GM23338 (cell line): Measurements from ENCODE around the gene MT1B. TPM values are rescaled to one million over a fixed set of nuclear protein-coding genes. Genes with fewer than 3 reads are reported as not detected.
"Not testable (repeated sequence)": the region's sequence is repeated elsewhere in the genome, so short reads cannot be mapped to it uniquely, and the experiment has no call there.

Experiments used
- ATAC-seq: fragments of 200-7000 bp; cut with Tn5 transposase; 3 replicates; pipeline ENCODE4 v1.9.1; 2020
- DNase-seq: peaks from one replicate; pipeline ENCODE4 v3.0.0-alpha.2; 2015; ENCODE audit warnings: low spot score
- H2AFZ ChIP-seq: fragments of 200-600 bp; sonication (generic); 2 replicates; pipeline ENCODE4 v1.8.0; 2016; ENCODE audit warnings: antibody characterized with exemption, mild to moderate bottlenecking, moderate library complexity
- H3F3A ChIP-seq: fragments of 200-600 bp; sonication (generic); replicated peaks from 2 replicates; pipeline ENCODE4 v1.8.0; 2017; ENCODE audit warnings: antibody characterized with exemption, mixed run types, low read depth
- H3K27ac ChIP-seq: fragments of 200-600 bp; sonication (generic); 2 replicates; pipeline ENCODE4 v1.6.1; 2016; ENCODE audit warnings: low read depth
- H3K27me3 ChIP-seq: fragments of 200-600 bp; sonication (generic); 2 replicates; pipeline ENCODE4 v1.8.0; 2016; ENCODE audit warnings: mild to moderate bottlenecking, mixed run types, moderate library complexity; ENCODE audit not compliant: insufficient read depth
- H3K36me3 ChIP-seq: fragments of 200-600 bp; sonication (generic); 2 replicates; pipeline ENCODE4 v1.8.0; 2016; ENCODE audit warnings: mild to moderate bottlenecking; ENCODE audit not compliant: insufficient read depth
- H3K4me1 ChIP-seq: fragments of 200-600 bp; sonication (generic); 2 replicates; pipeline ENCODE4 v1.8.0; 2016; ENCODE audit warnings: mild to moderate bottlenecking, moderate library complexity; ENCODE audit not compliant: insufficient read depth
- H3K4me2 ChIP-seq: fragments of 200-600 bp; sonication (generic); 2 replicates; pipeline ENCODE4 v1.7.1; 2017; ENCODE audit warnings: mixed run types
- H3K4me3 ChIP-seq: fragments of 200-600 bp; sonication (generic); 2 replicates; pipeline ENCODE4 v1.6.1; 2016; ENCODE audit warnings: mixed run types
- H3K79me2 ChIP-seq: fragments of 200-600 bp; sonication (generic); replicated peaks from 2 replicates; pipeline ENCODE4 v1.8.0; 2017; ENCODE audit warnings: mild to moderate bottlenecking; ENCODE audit not compliant: insufficient read depth
- H3K9me2 ChIP-seq: fragments of 200-600 bp; sonication (generic); 2 replicates; pipeline ENCODE4 v1.8.0; 2017; ENCODE audit not compliant: insufficient read depth
- H4K20me1 ChIP-seq: fragments of 200-600 bp; sonication (generic); replicated peaks from 2 replicates; pipeline ENCODE4 v1.8.0; 2017; ENCODE audit warnings: mild to moderate bottlenecking; ENCODE audit not compliant: insufficient read depth
- H3K27ac Mint-ChIP-seq: 2 replicates; pipeline ENCODE4 v1.8.0; 2020; ENCODE audit warnings: inconsistent platforms, mild to moderate bottlenecking, moderate library complexity, mixed read lengths
- H3K27me3 Mint-ChIP-seq: 3 replicates; pipeline ENCODE4 v1.8.0; 2022; ENCODE audit warnings: low read depth, mild to moderate bottlenecking, moderate library complexity, mixed read lengths, inconsistent platforms; ENCODE audit not compliant: insufficient read depth, poor library complexity
- H3K36me3 Mint-ChIP-seq: 3 replicates; pipeline ENCODE4 v1.8.0; 2021; ENCODE audit warnings: low read depth, mild to moderate bottlenecking, inconsistent platforms, moderate library complexity, mixed read lengths
- H3K4me1 Mint-ChIP-seq: 3 replicates; pipeline ENCODE4 v1.8.0; 2020; ENCODE audit warnings: mild to moderate bottlenecking, inconsistent platforms, mixed read lengths
- H3K4me3 Mint-ChIP-seq: 3 replicates; pipeline ENCODE4 v1.8.0; 2021; ENCODE audit warnings: moderate library complexity, mild to moderate bottlenecking, inconsistent platforms, mixed read lengths
- H3K9me3 Mint-ChIP-seq: 3 replicates; pipeline ENCODE4 v1.8.0; 2020; ENCODE audit warnings: moderate library complexity, mild to moderate bottlenecking, inconsistent platforms, mixed read lengths
- CREB1 ChIP-seq: fragments of 250-450 bp; sonication (Bioruptor Pico); IDR thresholded peaks from 2 replicates; pipeline ENCODE4 v1.5.0; 2020; ENCODE audit warnings: low read depth, mild to moderate bottlenecking, moderate library complexity
- CTCF ChIP-seq, 2 experiments: fragments of 200-600 bp in 1 of 2; sonication (generic) in 1 of 2; conservative IDR thresholded peaks; 2 replicates each; pipeline versions ENCODE4 v1.5.1 to v1.6.1; 2016 to 2017; ENCODE audit warnings: antibody characterized with exemption in 2 of 2, low read depth in 2 of 2, mild to moderate bottlenecking in 2 of 2, moderate library complexity in 1 of 2
- ETS1 ChIP-seq: IDR thresholded peaks from 2 replicates; pipeline ENCODE4 v1.6.1; 2016; ENCODE audit warnings: antibody characterized with exemption
- EZH2 ChIP-seq: fragments of 200-600 bp; sonication (generic); IDR thresholded peaks from one replicate; pipeline ENCODE4 v1.8.0; 2017; ENCODE audit warnings: antibody characterized with exemption, mild to moderate bottlenecking, low read depth; ENCODE audit not compliant: unreplicated experiment
- EZH2phosphoT487 ChIP-seq: fragments of 200-600 bp; sonication (generic); IDR thresholded peaks from one replicate; pipeline ENCODE4 v1.8.1; 2018; ENCODE audit warnings: antibody characterized with exemption; ENCODE audit not compliant: unreplicated experiment
- JUNB ChIP-seq: IDR thresholded peaks from one replicate; pipeline ENCODE4 v1.6.1; 2016; ENCODE audit warnings: antibody characterized with exemption; ENCODE audit not compliant: unreplicated experiment
- NANOG ChIP-seq: IDR thresholded peaks from 2 replicates; pipeline ENCODE4 v1.6.1; 2016; ENCODE audit warnings: antibody characterized with exemption, borderline replicate concordance
- POLR2AphosphoS5 ChIP-seq: IDR thresholded peaks from 2 replicates; pipeline ENCODE4 v1.6.1; 2016; ENCODE audit warnings: antibody characterized with exemption, low read depth
- STAT1 ChIP-seq: IDR thresholded peaks from one replicate; pipeline ENCODE4 v1.6.1; 2016; ENCODE audit warnings: antibody characterized with exemption; ENCODE audit not compliant: unreplicated experiment
- ZNF114 ChIP-seq: fragments of 250-450 bp; sonication (Bioruptor Pico); IDR thresholded peaks from 2 replicates; pipeline ENCODE4 v1.5.0; 2020; ENCODE audit warnings: mild to moderate bottlenecking, moderate library complexity
- polyA plus RNA-seq: library from polyadenylated mRNA; unstranded; fragments of >200 nt; fragmentation: Nextera tagmentation; extraction: Ambion mirVana; gene quantifications from 2 replicates; pipeline ENCODE4 v1.2.1, GENCODE V29; 2016
- total RNA-seq: library from RNA; depleted of rRNA; stranded (reverse); fragments of >200 nt; shearing (Covaris generic); gene quantifications from 2 replicates; pipeline ENCODE4 v1.2.3, GENCODE V29; 2014

The MT1B gene
- total and polyA plus RNA-seq, 2 experiments from 2014 or later = not detected

- H3K9me2 ChIP-seq, H3K27ac ChIP-seq, ATAC-seq, H2AFZ ChIP-seq, H4K20me1 ChIP-seq, H3K4me3 ChIP-seq, H3K9me3 Mint-ChIP-seq, H3K36me3 ChIP-seq, H3K27ac Mint-ChIP-seq, H3K79me2 ChIP-seq, DNase-seq, H3K4me2 ChIP-seq: not testable (repeated sequence)
- Mint-ChIP-seq H3K4me3 (peak overlapping the region; percentile 83; the same call in 2 of the 3 replicates), H3K36me3 (peaks cover 27% of the 10 kb centered on the region), H3K4me1 (peaks cover 50% of the 10 kb centered on the region), H3K27me3 (peaks cover 85% of the 10 kb centered on the region)
- peaks cover 19% of the 10 kb centered on the region for H3F3A ChIP-seq
- peaks cover 72% of the 10 kb centered on the region for H3K27me3 ChIP-seq
- H3K4me1 ChIP-seq = peaks cover 63% of the 10 kb centered on the region
- 0 out of 2 replicates have a peak, but pooled peaks have one; percentile 25 for TF ChIP-seq POLR2AphosphoS5
Measured at GRCh38 chr16:56671691-56672090, 20.0 kb downstream of the MT1B start.

- Histone ChIP-seq H3F3A (peaks cover 19% of the 10 kb centered on the region), H3K4me1 (peaks cover 63% of the 10 kb centered on the region), H3K27me3 (peaks cover 67% of the 10 kb centered on the region)
- not testable (repeated sequence) for H3K27ac ChIP-seq, H4K20me1 ChIP-seq, DNase-seq, H3K36me3 ChIP-seq, H3K4me3 ChIP-seq, H3K79me2 ChIP-seq, H3K9me3 Mint-ChIP-seq, H2AFZ ChIP-seq, ATAC-seq, H3K27ac Mint-ChIP-seq, H3K4me2 ChIP-seq, H3K9me2 ChIP-seq
- H3K4me3 Mint-ChIP-seq = peak overlapping the region; percentile 83; the same call in 1 of the 3 replicates
- peaks cover 53% of the 10 kb centered on the region for H3K4me1 Mint-ChIP-seq
- peaks cover 85% of the 10 kb centered on the region for H3K27me3 Mint-ChIP-seq
- peaks cover 22% of the 10 kb centered on the region for H3K36me3 Mint-ChIP-seq
Measured at GRCh38 chr16:56672171-56672570, 20.5 kb downstream of the MT1B start.

- Histone ChIP-seq H3K27me3 (peaks cover 59% of the 10 kb centered on the region), H3K9me2 (no peaks in the 10 kb centered on the region), H3K79me2 (no peaks in the 10 kb centered on the region), H3K36me3 (no peaks in the 10 kb centered on the region), H2AFZ (no peak overlapping the region), H3K4me2 (no peak overlapping the region), H4K20me1 (no peaks in the 10 kb centered on the region), H3K4me1 (peaks cover 58% of the 10 kb centered on the region), H3F3A (peaks cover 19% of the 10 kb centered on the region), H3K4me3 (no peak overlapping the region), H3K27ac (no peak overlapping the region)
- H3K27ac Mint-ChIP-seq = no peak overlapping the region
- DNase-seq = peak; percentile 16
- no peak overlapping the region for H3K4me3 Mint-ChIP-seq
- peaks cover 3% of the 10 kb centered on the region; the same call in 1 of the 3 replicates for H3K9me3 Mint-ChIP-seq
- peaks cover 16% of the 10 kb centered on the region for H3K36me3 Mint-ChIP-seq
- peaks cover 77% of the 10 kb centered on the region for H3K27me3 Mint-ChIP-seq
- no peak for ATAC-seq
- H3K4me1 Mint-ChIP-seq = peaks cover 53% of the 10 kb centered on the region
- TF ChIP-seq CTCF (conservative IDR thresholded peaks at IDR 0.05; ENCODE audit: low read depth in 2 of 2) (no peak), CREB1 (CRISPR knock-in tag) (no peak), EZH2phosphoT487 (no peak), STAT1 (no peak), POLR2AphosphoS5 (no peak), ETS1 (no peak), JUNB (no peak), NANOG (no peak), EZH2 (no peak), ZNF114 (no peak)
Measured at GRCh38 chr16:56672761-56673536, 21.3 kb downstream of the MT1B start.
